BE2C (cell line): ENCODE data around the gene ZNF502.
A peak's percentile ranks its signal among the peaks of the same experiment; 100 is the strongest.

Source experiments
- DNase-seq: peaks from one replicate; pipeline ENCODE4 v3.0.0-alpha.2; 2020
- H3K27me3 ChIP-seq: fragments of 250-450 bp; sonication (Bioruptor Pico); 2 replicates; pipeline ENCODE4 v1.5.1; 2020; ENCODE audit warnings: mild to moderate bottlenecking
- H3K36me3 ChIP-seq: fragments of 250-450 bp; sonication (Bioruptor Pico); 2 replicates; pipeline ENCODE4 v1.5.1; 2020; ENCODE audit warnings: mild to moderate bottlenecking
- H3K4me1 ChIP-seq: fragments of 250-450 bp; sonication (Bioruptor Pico); 2 replicates; pipeline ENCODE4 v1.5.1; 2020
- H3K4me3 ChIP-seq: 2 replicates; pipeline ENCODE4 v1.5.1; 2011; ENCODE audit warnings: low read depth, low read length
- H3K9me3 ChIP-seq: fragments of 250-450 bp; sonication (Bioruptor Pico); 2 replicates; pipeline ENCODE4 v1.5.1; 2020
- TF ChIP-seq, protein P1 (sequence below): IDR thresholded peaks from 2 replicates; pipeline ENCODE4 v1.5.1; 2012; ENCODE audit warnings: mild to moderate bottlenecking, low read depth, low read length

ZNF502 gene

DNA sequence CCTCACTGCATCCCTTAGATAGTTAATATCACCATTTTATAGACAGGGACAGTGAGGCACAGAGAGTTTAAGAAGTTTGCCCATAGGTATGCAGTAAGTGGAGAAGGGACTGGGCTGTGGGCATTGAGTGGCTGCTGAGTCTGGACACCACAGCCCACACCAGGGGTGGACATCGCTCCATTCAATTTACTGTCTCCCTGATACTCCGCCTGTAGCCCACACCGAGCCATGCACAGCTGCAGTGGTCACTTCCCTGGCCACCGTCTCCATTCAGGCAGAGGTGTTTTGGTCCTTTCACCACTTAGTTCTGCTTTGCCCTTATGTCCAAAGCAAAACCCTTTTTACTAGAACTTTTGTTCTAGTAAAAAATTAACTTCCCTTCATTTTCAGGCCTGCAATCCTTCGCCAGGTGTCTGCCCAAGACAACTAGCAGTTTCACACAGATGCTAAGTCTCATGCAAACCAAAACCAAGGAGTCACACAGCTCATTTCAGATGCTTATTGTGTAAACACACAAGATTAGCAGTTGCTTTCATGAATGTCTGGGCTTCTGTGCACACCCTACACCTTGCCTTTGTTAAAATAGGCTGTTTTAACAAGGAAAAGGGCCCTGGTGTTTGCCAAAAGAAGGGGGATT is 33.9 kb upstream of the ZNF502 start:
- DNase-seq = no peak
- Histone ChIP-seq H3K9me3 (no peaks in the 10 kb centered on the region), H3K4me1 (no peaks in the 10 kb centered on the region), H3K36me3 (no peaks in the 10 kb centered on the region), H3K27me3 (no peaks in the 10 kb centered on the region), H3K4me3 (no peak overlapping the region)
- TF ChIP-seq, protein P1, sequence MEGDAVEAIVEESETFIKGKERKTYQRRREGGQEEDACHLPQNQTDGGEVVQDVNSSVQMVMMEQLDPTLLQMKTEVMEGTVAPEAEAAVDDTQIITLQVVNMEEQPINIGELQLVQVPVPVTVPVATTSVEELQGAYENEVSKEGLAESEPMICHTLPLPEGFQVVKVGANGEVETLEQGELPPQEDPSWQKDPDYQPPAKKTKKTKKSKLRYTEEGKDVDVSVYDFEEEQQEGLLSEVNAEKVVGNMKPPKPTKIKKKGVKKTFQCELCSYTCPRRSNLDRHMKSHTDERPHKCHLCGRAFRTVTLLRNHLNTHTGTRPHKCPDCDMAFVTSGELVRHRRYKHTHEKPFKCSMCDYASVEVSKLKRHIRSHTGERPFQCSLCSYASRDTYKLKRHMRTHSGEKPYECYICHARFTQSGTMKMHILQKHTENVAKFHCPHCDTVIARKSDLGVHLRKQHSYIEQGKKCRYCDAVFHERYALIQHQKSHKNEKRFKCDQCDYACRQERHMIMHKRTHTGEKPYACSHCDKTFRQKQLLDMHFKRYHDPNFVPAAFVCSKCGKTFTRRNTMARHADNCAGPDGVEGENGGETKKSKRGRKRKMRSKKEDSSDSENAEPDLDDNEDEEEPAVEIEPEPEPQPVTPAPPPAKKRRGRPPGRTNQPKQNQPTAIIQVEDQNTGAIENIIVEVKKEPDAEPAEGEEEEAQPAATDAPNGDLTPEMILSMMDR = no peak

DNA sequence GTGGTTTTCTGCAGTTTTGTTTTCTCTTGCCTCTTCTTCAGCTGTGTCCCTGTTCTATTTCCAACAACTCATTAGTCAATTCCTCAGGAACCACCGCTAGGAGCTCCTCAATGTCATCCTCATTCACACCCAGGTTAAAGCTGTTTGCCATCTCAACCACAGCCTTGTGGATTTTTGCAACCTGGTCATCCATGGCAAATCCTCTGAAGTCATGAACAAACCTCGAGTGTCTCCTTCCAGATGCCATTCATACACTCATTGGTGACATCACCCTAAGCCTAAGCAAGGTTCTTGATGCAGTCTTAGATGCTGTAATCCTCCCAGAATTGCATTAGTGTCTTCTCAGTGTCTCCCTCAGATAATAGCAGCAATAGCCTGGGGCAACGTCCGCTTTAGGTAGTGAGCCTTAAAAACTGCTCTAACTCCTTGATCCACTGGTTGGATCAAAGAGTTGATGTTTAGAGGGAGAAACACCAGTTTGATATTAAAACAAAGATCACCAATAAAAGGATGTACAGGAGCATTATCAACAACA is 31.5 kb upstream of the ZNF502 start:
- Histone ChIP-seq H3K4me3 (no peak overlapping the region), H3K9me3 (0 out of 2 replicates have a peak, but pooled peaks cover 2% of the 10 kb centered on the region), H3K36me3 (no peaks in the 10 kb centered on the region), H3K4me1 (no peaks in the 10 kb centered on the region), H3K27me3 (no peaks in the 10 kb centered on the region)
- no peak for DNase-seq
- TF ChIP-seq, protein P1 = no peak

DNA sequence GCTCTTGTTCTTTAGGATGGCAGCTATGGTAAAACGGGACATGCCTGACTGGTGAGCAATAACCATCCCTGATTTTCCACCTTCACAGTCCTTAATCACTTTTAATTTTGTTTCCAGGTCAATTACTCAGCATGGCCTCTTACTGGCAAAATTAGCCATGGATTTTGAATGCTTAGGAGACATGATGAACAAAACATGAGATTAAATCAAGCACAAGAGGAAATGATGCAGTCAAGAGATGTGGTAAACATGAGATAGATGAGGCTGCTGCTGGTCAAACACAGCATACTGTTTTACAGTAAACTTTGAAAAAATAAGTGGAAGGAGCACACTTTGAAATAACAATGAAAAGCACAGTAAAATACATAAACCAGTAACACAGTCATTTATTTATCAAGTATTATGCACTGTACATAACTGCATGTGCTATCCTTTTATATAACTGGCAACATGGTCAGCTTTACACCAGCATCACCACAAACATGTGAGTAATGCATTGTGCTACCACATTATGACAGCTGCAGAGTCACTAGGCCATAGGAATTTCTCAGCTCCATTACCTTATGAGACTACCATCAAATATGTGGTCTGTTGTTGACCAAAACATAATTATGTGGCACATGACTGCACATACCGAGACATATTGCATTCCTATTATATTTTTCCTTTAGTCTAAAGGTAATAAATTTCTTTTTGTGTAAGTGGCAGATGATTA is 30.1 kb upstream of the ZNF502 start:
- DNase-seq = no peak
- H3K9me3 ChIP-seq = 0 out of 2 replicates have a peak, but pooled peaks cover 3% of the 10 kb centered on the region
- H3K4me3 ChIP-seq = no peak overlapping the region
- H3K36me3 ChIP-seq = no peaks in the 10 kb centered on the region
- H3K27me3 ChIP-seq = no peaks in the 10 kb centered on the region
- H3K4me1 ChIP-seq = no peaks in the 10 kb centered on the region
- TF ChIP-seq, protein P1 = no peak

DNA sequence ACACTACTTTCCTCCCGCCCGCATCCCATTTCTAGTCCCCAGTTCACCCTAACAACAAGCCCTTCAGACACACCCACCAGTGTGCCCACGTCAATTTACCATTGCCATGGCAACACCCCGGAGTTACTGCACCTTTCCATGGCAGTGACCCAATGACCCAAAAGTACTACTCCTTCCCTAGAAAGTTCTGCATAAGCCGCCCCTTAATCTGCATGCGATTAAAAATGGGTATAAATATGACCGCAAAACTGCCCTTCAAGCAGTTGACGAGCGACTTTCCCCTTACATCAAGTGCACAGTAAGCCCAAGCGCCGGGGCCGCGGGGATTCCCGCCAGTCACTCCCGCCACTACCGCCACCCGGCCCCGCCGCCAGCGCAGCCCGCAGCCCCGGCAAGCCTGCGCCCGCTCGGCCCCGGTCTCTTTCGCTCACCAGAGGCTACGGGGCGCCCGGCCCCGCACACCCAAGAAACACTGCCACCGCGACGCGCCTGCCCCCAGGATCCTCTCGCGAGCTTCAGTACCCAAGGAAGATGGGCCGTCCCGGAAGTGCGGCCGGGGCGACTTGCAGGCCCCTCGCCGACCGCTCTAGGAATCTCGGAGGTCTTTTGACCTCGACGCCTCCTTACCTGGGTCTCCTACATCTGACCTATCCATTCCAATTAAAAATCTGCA is 27.2 kb upstream of the ZNF502 start:
- H3K9me3 ChIP-seq = 0 out of 2 replicates have a peak, but pooled peaks cover 3% of the 10 kb centered on the region
- no peaks in the 10 kb centered on the region for H3K36me3 ChIP-seq
- H3K27me3 ChIP-seq = no peaks in the 10 kb centered on the region
- peak overlapping the region; percentile 64 for H3K4me3 ChIP-seq
- H3K4me1 ChIP-seq = no peaks in the 10 kb centered on the region
- peak; percentile 79 for DNase-seq
- TF ChIP-seq, protein P1 = no peak

DNA sequence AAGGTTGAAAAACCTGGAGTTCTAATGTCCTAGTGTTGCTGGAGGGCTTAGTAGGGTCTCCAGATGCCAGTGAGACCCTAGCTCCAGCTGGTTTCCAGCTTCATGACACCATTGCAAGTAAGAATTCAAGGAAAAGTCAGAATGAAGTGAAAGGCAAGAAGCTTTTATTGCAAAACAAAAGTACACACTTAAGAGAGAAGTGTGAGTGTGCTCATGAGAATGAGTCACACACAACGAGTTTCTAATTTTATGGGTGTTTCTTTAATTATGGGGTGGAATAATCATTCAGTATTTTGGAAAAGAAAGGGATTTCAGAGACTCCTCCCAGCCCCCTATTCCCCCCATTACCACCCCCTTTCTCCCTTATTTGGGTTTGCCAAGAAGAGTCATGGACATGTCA is 24.6 kb upstream of the ZNF502 start:
- H3K9me3 ChIP-seq = 0 out of 2 replicates have a peak, but pooled peaks cover 3% of the 10 kb centered on the region
- H3K4me3 ChIP-seq = no peak overlapping the region
- TF ChIP-seq, protein P1 = no peak
- H3K36me3 ChIP-seq = no peaks in the 10 kb centered on the region
- no peaks in the 10 kb centered on the region for H3K27me3 ChIP-seq
- H3K4me1 ChIP-seq = no peaks in the 10 kb centered on the region
- DNase-seq = no peak
